ENCODE measurements around the gene CCDC148. TPM values are rescaled to one million over a fixed set of nuclear protein-coding genes. Genes with fewer than 3 reads are reported as not detected.

CCDC148 gene
- total and polyA plus RNA-seq, 5 donors from 2014 or later, result not detected

- Mint-ChIP-seq H3K9me3 (peaks cover 0 to 4% (median 3%) of the 10 kb centered on the region in 7 donors), H3K27me3 (peaks cover 5% of the 10 kb centered on the region), H3K4me1 (no peaks in the 10 kb centered on the region), H3K4me3 (no peak overlapping the region), H3K27ac (no peak overlapping the region), H3K36me3 (no peaks in the 10 kb centered on the region)
- Histone ChIP-seq H3K27ac (ENCODE audit: insufficient read depth, low read length, poor library complexity, severe bottlenecking) (no peak overlapping the region), H3K4me1 (ENCODE audit: control insufficient read depth, insufficient read depth, low read length, poor library complexity, severe bottlenecking) (no peaks in the 10 kb centered on the region), H3K9me3 (ENCODE audit: control insufficient read depth in 2 of 2, low read length in 2 of 2) (no peaks in the 10 kb centered on the region), H3K27me3 (ENCODE audit: control insufficient read depth, insufficient read depth, low read length) (peaks cover 2% of the 10 kb centered on the region), H3K4me3 (ENCODE audit: low read depth, low read length) (no peak overlapping the region), H3K36me3 (ENCODE audit: control insufficient read depth, insufficient read depth, low read length) (no peaks in the 10 kb centered on the region)
- DNase-seq (no peak), ATAC-seq (ENCODE audit: low read depth in 2 of 2) (no peak)
Observed at GRCh38 chr2:158144914-158145625, 311.5 kb downstream of the CCDC148 start.

GRCh38 chr2:158143703-158144360, 312.7 kb downstream of the CCDC148 start:
- Mint-ChIP-seq H3K27me3 (peaks cover 5% of the 10 kb centered on the region), H3K27ac (peak overlapping the region in 1 of 3 donors; percentile 0), H3K9me3 (peaks cover 0 to 4% (median 3%) of the 10 kb centered on the region in 7 donors), H3K36me3 (no peaks in the 10 kb centered on the region), H3K4me1 (no peaks in the 10 kb centered on the region), H3K4me3 (no peak overlapping the region)
- ATAC-seq (ENCODE audit: low read depth in 2 of 2) (no peak), DNase-seq (no peak)
- peaks cover 2% of the 10 kb centered on the region for H3K27me3 ChIP-seq (ENCODE audit: control insufficient read depth, insufficient read depth, low read length)
- H3K36me3 ChIP-seq (ENCODE audit: control insufficient read depth, insufficient read depth, low read length), result no peaks in the 10 kb centered on the region
- H3K9me3 ChIP-seq (ENCODE audit: control insufficient read depth in 2 of 2, low read length in 2 of 2), result no peaks in the 10 kb centered on the region
- no peak overlapping the region for H3K27ac ChIP-seq (ENCODE audit: insufficient read depth, low read length, poor library complexity, severe bottlenecking)
- no peaks in the 10 kb centered on the region for H3K4me1 ChIP-seq (ENCODE audit: control insufficient read depth, insufficient read depth, low read length, poor library complexity, severe bottlenecking)
- no peak overlapping the region for H3K4me3 ChIP-seq (ENCODE audit: low read depth, low read length)

- no peak overlapping the region for H3K27ac ChIP-seq (ENCODE audit: insufficient read depth, low read length, poor library complexity, severe bottlenecking)
Observed at GRCh38 chr2:158142568-158143332, 313.8 kb downstream of the CCDC148 start.

GRCh38 chr2:158142165-158142564, 314.4 kb downstream of the CCDC148 start:
- Histone ChIP-seq H3K4me1 (ENCODE audit: control insufficient read depth, insufficient read depth, low read length, poor library complexity, severe bottlenecking) (no peaks in the 10 kb centered on the region), H3K36me3 (ENCODE audit: control insufficient read depth, insufficient read depth, low read length) (no peaks in the 10 kb centered on the region), H3K4me3 (ENCODE audit: low read depth, low read length) (no peak overlapping the region), H3K27ac (ENCODE audit: insufficient read depth, low read length, poor library complexity, severe bottlenecking) (no peak overlapping the region), H3K27me3 (ENCODE audit: control insufficient read depth, insufficient read depth, low read length) (peaks cover 2% of the 10 kb centered on the region), H3K9me3 (ENCODE audit: control insufficient read depth in 2 of 2, low read length in 2 of 2) (no peaks in the 10 kb centered on the region)
- Mint-ChIP-seq H3K27me3 (peaks cover 5% of the 10 kb centered on the region), H3K27ac (no peak overlapping the region), H3K4me1 (no peaks in the 10 kb centered on the region), H3K4me3 (no peak overlapping the region), H3K9me3 (peaks cover 0 to 4% (median 2%) of the 10 kb centered on the region in 7 donors), H3K36me3 (no peaks in the 10 kb centered on the region)
- DNase-seq (no peak), ATAC-seq (ENCODE audit: low read depth in 2 of 2) (no peak)

More at GRCh38 chr2:158142568-158143332, 313.8 kb downstream of the CCDC148 start:
- no peaks in the 10 kb centered on the region for H3K4me1 ChIP-seq (ENCODE audit: control insufficient read depth, insufficient read depth, low read length, poor library complexity, severe bottlenecking)
- DNase-seq (no peak), ATAC-seq (ENCODE audit: low read depth in 2 of 2) (no peak)
- H3K4me1 Mint-ChIP-seq, result no peaks in the 10 kb centered on the region
- no peaks in the 10 kb centered on the region for H3K36me3 ChIP-seq (ENCODE audit: control insufficient read depth, insufficient read depth, low read length)
- no peaks in the 10 kb centered on the region for H3K9me3 ChIP-seq (ENCODE audit: control insufficient read depth in 2 of 2, low read length in 2 of 2)
- H3K4me3 ChIP-seq (ENCODE audit: low read depth, low read length), result no peak overlapping the region
- no peak overlapping the region for H3K4me3 Mint-ChIP-seq
- H3K27me3 ChIP-seq (ENCODE audit: control insufficient read depth, insufficient read depth, low read length), result peaks cover 2% of the 10 kb centered on the region
- no peak overlapping the region for H3K27ac Mint-ChIP-seq
- H3K27me3 Mint-ChIP-seq, result peaks cover 5% of the 10 kb centered on the region
- H3K36me3 Mint-ChIP-seq, result no peaks in the 10 kb centered on the region
- peaks cover 0 to 4% (median 3%) of the 10 kb centered on the region in 7 donors for H3K9me3 Mint-ChIP-seq

GRCh38 chr2:158140201-158140600, 316.4 kb downstream of the CCDC148 start:
- no peaks in the 10 kb centered on the region for H3K36me3 ChIP-seq (ENCODE audit: control insufficient read depth, insufficient read depth, low read length)
- Mint-ChIP-seq H3K9me3 (peaks cover 0 to 3% (median 2%) of the 10 kb centered on the region in 7 donors), H3K4me1 (no peaks in the 10 kb centered on the region), H3K36me3 (no peaks in the 10 kb centered on the region), H3K27ac (no peak overlapping the region), H3K4me3 (no peak overlapping the region), H3K27me3 (peaks cover 2% of the 10 kb centered on the region)
- no peaks in the 10 kb centered on the region for H3K4me1 ChIP-seq (ENCODE audit: control insufficient read depth, insufficient read depth, low read length, poor library complexity, severe bottlenecking)
- ATAC-seq (ENCODE audit: low read depth in 2 of 2), result no peak
- no peak for DNase-seq
- no peak overlapping the region for H3K27ac ChIP-seq (ENCODE audit: insufficient read depth, low read length, poor library complexity, severe bottlenecking)
- no peaks in the 10 kb centered on the region for H3K9me3 ChIP-seq (ENCODE audit: control insufficient read depth in 2 of 2, low read length in 2 of 2)
- peaks cover 2% of the 10 kb centered on the region for H3K27me3 ChIP-seq (ENCODE audit: control insufficient read depth, insufficient read depth, low read length)
- H3K4me3 ChIP-seq (ENCODE audit: low read depth, low read length), result no peak overlapping the region

GRCh38 chr2:158138255-158138654, 318.3 kb downstream of the CCDC148 start:
- H3K36me3 Mint-ChIP-seq, result no peaks in the 10 kb centered on the region
- Histone ChIP-seq H3K4me1 (ENCODE audit: control insufficient read depth, insufficient read depth, low read length, poor library complexity, severe bottlenecking) (no peaks in the 10 kb centered on the region), H3K4me3 (ENCODE audit: low read depth, low read length) (no peak overlapping the region), H3K9me3 (ENCODE audit: control insufficient read depth in 2 of 2, low read length in 2 of 2) (no peaks in the 10 kb centered on the region), H3K36me3 (ENCODE audit: control insufficient read depth, insufficient read depth, low read length) (no peaks in the 10 kb centered on the region), H3K27ac (ENCODE audit: insufficient read depth, low read length, poor library complexity, severe bottlenecking) (no peak overlapping the region), H3K27me3 (ENCODE audit: control insufficient read depth, insufficient read depth, low read length) (peaks cover 2% of the 10 kb centered on the region)
- peaks cover 0 to 2% (median 0%) of the 10 kb centered on the region in 7 donors for H3K9me3 Mint-ChIP-seq
- ATAC-seq (ENCODE audit: low read depth in 2 of 2) (no peak), DNase-seq (no peak)
- H3K4me1 Mint-ChIP-seq, result no peaks in the 10 kb centered on the region
- H3K4me3 Mint-ChIP-seq, result no peak overlapping the region
- peaks cover under 1% of the 10 kb centered on the region for H3K27me3 Mint-ChIP-seq
- no peak overlapping the region for H3K27ac Mint-ChIP-seq

- ATAC-seq (ENCODE audit: low read depth in 2 of 2), result no peak
- Histone ChIP-seq H3K9me3 (ENCODE audit: control insufficient read depth in 2 of 2, low read length in 2 of 2) (no peaks in the 10 kb centered on the region), H3K4me1 (ENCODE audit: control insufficient read depth, insufficient read depth, low read length, poor library complexity, severe bottlenecking) (no peaks in the 10 kb centered on the region), H3K36me3 (ENCODE audit: control insufficient read depth, insufficient read depth, low read length) (no peaks in the 10 kb centered on the region), H3K4me3 (ENCODE audit: low read depth, low read length) (no peak overlapping the region), H3K27me3 (ENCODE audit: control insufficient read depth, insufficient read depth, low read length) (no peaks in the 10 kb centered on the region), H3K27ac (ENCODE audit: insufficient read depth, low read length, poor library complexity, severe bottlenecking) (no peak overlapping the region)
- peaks cover 0 to 2% (median 0%) of the 10 kb centered on the region in 7 donors for H3K9me3 Mint-ChIP-seq
- no peak overlapping the region for H3K27ac Mint-ChIP-seq
- peaks cover 5% of the 10 kb centered on the region for H3K27me3 Mint-ChIP-seq
- DNase-seq, result no peak
- H3K4me1 Mint-ChIP-seq, result no peaks in the 10 kb centered on the region
- no peaks in the 10 kb centered on the region for H3K36me3 Mint-ChIP-seq
- H3K4me3 Mint-ChIP-seq, result no peak overlapping the region
Observed at GRCh38 chr2:158135096-158135495, 321.5 kb downstream of the CCDC148 start.

Measured in CD4-positive, CD25-positive, alpha-beta regulatory T cell (primary cell).